ENCODE results near the gene RPL28. TPM values are rescaled to one million over a fixed set of nuclear protein-coding genes. Genes with fewer than 3 reads are reported as not detected.
A peak's percentile ranks its signal among the peaks of the same experiment; 100 is the strongest.

Gene RPL28
- total and polyA plus RNA-seq, 2 of the 13 experiments (the other 11 are each of a cell fraction or from before 2014, with no cell fraction given) = 105 to 420 TPM

GRCh38 chr19:55340784-55341147, 45.0 kb upstream of the RPL28 start:
- H3K27ac ChIP-seq (ENCODE audit: extremely low read length, insufficient read depth, low read length) = peak overlapping the region; percentile 75
- peak overlapping the region; percentile 81 for H3K4me2 ChIP-seq (ENCODE audit: low read depth, low read length)
- BruUV-seq (replicated peaks) = no TSS peak
- DNase-seq (ENCODE audit: low spot score) (no peak), FAIRE-seq (no peak), ATAC-seq (0 out of 3 replicates have a peak, but pooled peaks have one; percentile 1)
- peak overlapping the region; percentile 82 to 99 (median 91) for H3K4me3 ChIP-seq (replicated peaks in 1 of 3; ENCODE audit: insufficient read depth in 1 of 3, low read depth in 2 of 3, low read length in 3 of 3)
- H3K27me3 ChIP-seq (ENCODE audit: control insufficient read depth in 1 of 2, insufficient read depth in 2 of 2, low read length in 2 of 2) = no peaks in the 10 kb centered on the region; a peak in 1 of 5 replicates
- POLR2A ChIA-PET = interaction anchor here (0.6 to 0.7 kb wide), 3 partner anchors 67 to 200 kb away, joined by 3 read pairs; partner anchors contain the start of gene UBE2S
- peaks cover 2 to 7% of the 10 kb centered on the region in 2 experiments; a peak in 3 of 5 replicates for H3K36me3 ChIP-seq (replicated peaks in 1 of 2; ENCODE audit: control insufficient read depth in 1 of 2, insufficient read depth in 2 of 2, low read length in 2 of 2)
- peaks cover 3% of the 10 kb centered on the region; the same call in 1 of the 2 replicates for H4K20me1 ChIP-seq (ENCODE audit: insufficient read depth, low read length)
- H3K79me2 ChIP-seq (ENCODE audit: insufficient read depth, low read length) = peaks cover 5% of the 10 kb centered on the region
- in situ Hi-C loops (cut with HindIII; ENCODE audit: extremely low pct_ligation_motif_present, low pct_unique_long_range_greater_than_20kb) (no loop called here), intact Hi-C loops (cut with micrococcal nuclease; ENCODE audit: unreplicated experiment) (no loop called here)
- WGBS (ENCODE audit: low lambda C conversion rate) = under 1% methylated on average over 24 of the region's 24 CpGs
- CTCF ChIA-PET (ENCODE audit: low intra/inter-chr PET ratio, low total read pairs) = no interaction called here
- no peak overlapping the region for H2AFZ ChIP-seq (ENCODE audit: low read length)
- H3K9ac ChIP-seq (ENCODE audit: insufficient read depth, low read depth, low read length) = peak overlapping the region; percentile 95
- H3K9me3 ChIP-seq (ENCODE audit: low read length) = no peaks in the 10 kb centered on the region
- peaks cover 27% of the 10 kb centered on the region for H3K4me1 ChIP-seq (ENCODE audit: insufficient read depth, low read length)
- TF ChIP-seq ZNF414 (CRISPR knock-in tag; IDR thresholded peaks at IDR 0.05) = 0 out of 2 replicates have a peak, but pooled peaks have one; percentile 20
- 0 out of 2 replicates have a peak, but pooled peaks have one; percentile 19 for TF ChIP-seq HDAC1 (CRISPR knock-in tag; IDR thresholded peaks at IDR 0.05)
- TF ChIP-seq ZNF451 (CRISPR knock-in tag; IDR thresholded peaks at IDR 0.05) = no peak
- TF ChIP-seq LCORL (IDR thresholded peaks at IDR 0.05) = no peak
- peak; percentile 37; the same call in 1 of the 2 replicates for TF ChIP-seq LCORL (CRISPR knock-in tag; IDR thresholded peaks at IDR 0.05)
- TF ChIP-seq ZMYM2 (CRISPR knock-in tag; IDR thresholded peaks at IDR 0.05) = no peak
- 0 out of 2 replicates have a peak, but pooled peaks have one; percentile 15 for TF ChIP-seq UBTF (CRISPR knock-in tag; IDR thresholded peaks at IDR 0.05)
- peak in 1 of 2 experiments; percentile 80; a peak in 1 of 4 replicates for TF ChIP-seq HMGXB4 (CRISPR knock-in tag; IDR thresholded peaks at IDR 0.05; ENCODE audit: borderline replicate concordance in 1 of 2, low read depth in 1 of 2)
- no peak for TF ChIP-seq SRSF1 (optimal IDR thresholded peaks at IDR 0.05; ENCODE audit: low read depth, low read length)
- TF ChIP-seq CC2D1A (CRISPR knock-in tag; IDR thresholded peaks at IDR 0.05) = 0 out of 2 replicates have a peak, but pooled peaks have one; percentile 1
- TF ChIP-seq ZNF580 (CRISPR knock-in tag; IDR thresholded peaks at IDR 0.05; ENCODE audit: borderline replicate concordance, low read depth) = no peak
- peak; percentile 39 for TF ChIP-seq ZNF687 (CRISPR knock-in tag; IDR thresholded peaks at IDR 0.05)

Data from HepG2 (cell line).